Fibroblast of the conjunctiva (primary cell): ENCODE measurements around the gene CRYBA4.
A peak's percentile ranks its signal among the peaks of the same experiment; 100 is the strongest.

ENCODE experiments used
- DNase-seq: peaks from one replicate; pipeline ENCODE4 v3.0.0-alpha.2; 2010; ENCODE audit warnings: low read depth

Gene CRYBA4

DNA sequence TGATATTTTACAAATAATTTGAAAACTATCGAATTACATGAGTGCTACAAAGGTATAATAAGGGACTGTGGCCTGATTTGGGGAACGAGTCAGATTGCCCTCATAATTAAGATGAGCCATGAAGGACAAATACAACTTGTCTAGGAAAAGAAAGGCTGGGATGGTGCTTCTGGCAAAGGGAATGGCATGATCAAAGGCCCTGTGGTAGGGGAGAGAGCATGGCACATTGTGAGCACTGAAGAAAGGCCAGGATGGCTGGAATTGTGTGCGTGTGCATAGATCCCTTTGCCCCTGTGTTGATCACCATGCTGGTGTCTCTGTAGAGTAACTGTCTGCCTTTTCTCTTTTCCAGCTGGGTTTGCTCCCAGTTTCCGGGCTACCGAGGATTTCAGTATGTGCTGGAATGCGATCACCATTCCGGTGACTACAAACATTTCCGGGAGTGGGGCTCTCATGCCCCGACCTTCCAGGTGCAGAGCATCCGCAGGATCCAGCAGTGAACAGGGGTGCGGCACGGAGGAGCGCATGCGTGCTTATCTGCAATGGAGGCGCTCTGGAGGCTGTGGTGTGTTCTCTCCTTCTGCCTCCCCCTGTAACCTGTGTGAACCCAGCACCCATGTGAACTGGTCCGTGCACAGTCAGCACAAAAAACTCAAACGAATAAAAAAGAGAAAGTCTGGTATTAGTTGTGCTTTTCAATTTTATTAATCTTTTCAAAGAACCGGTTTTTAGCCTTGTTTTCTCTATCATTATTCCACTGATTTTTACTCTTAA, 8.4 kb downstream of the CRYBA4 start:
- DNase-seq = no peak

- DNase-seq = no peak
Observed at GRCh38 chr22:26631282-26631681, 9.5 kb downstream of the CRYBA4 start.

- no peak for DNase-seq
Observed at GRCh38 chr22:26632422-26633155, 10.8 kb downstream of the CRYBA4 start.

DNA sequence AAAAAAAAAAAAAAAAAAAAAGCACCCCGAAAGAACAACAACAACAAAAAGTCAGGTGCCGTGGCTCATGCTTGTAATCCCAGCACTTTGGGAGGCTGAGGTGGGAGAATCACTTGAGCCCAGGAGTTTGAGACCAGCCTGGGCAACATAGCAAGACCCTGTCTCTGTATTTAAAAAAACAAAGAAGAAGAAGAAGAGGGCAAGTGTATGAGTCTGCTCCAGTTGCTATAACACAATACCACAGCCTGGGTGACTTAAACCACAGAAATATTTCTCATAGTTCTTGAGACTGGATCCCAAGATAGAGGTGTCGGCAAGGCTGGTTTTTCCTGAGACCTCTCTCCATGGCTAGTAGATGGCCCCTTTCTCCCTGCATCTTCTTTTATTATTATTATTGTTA, 12.4 kb downstream of the CRYBA4 start:
- no peak for DNase-seq

- no peak for DNase-seq
Observed at GRCh38 chr22:26635117-26635516, 13.4 kb downstream of the CRYBA4 start.

GRCh38 chr22:26636296-26636695, 14.5 kb downstream of the CRYBA4 start:
- no peak for DNase-seq

- DNase-seq = no peak
Observed at GRCh38 chr22:26642465-26643417, 21.0 kb downstream of the CRYBA4 start.

DNA sequence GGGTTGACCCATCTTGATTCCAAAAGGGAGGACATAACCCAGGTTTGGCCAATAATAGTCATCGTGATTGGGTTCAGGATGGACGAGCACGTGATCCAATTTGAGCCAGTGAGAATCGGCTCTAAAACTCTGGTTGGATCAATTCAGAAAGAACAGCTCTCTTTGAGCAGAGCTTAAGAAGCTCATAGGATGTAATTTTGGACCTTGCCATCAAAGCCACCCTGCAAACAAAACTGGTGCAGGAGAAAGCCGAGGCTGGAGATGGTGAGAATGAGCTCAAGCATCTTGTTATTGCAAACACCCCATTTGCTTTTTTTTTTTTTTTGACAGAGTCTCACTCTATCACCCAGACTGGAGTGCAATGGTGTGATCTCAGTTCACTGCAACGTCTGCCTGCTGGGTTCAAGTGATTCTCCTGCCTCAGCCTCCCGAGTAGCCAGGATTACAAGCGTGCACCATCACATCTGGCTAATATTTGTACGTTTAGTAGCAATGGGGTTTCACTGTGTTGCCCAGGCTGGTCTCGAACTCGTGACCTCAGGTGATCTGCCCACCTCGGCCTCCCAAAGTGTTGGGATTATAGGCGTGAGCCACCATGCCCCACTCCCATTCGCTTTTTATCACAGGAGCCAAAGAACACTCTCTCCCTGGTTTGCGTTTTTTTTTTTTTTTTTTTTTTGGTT, 21.8 kb downstream of the CRYBA4 start:
- DNase-seq = no peak

DNA sequence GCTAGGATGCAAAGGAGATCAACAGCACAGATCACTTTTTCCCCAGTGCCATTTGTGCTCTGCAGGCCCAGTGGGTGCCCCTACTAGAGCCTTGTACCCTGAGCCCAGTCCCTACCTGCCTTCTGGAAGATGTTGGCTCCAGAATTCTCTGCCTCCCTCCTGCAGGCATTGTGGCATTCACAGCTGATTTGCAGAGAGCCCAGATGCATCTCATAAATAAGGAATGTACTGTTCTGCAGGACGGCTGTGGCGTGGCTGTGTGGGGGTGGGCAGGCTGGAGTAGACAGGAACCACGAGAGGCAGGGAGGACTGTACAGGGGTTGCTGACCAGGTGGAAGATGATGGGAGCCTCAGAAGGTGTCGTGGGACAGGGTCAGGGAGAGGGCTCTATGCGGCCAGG, 24.4 kb downstream of the CRYBA4 start:
- no peak for DNase-seq

GRCh38 chr22:26648011-26648497, 26.3 kb downstream of the CRYBA4 start:
- no peak for DNase-seq

- no peak for DNase-seq
Observed at GRCh38 chr22:26648528-26649388, 27.0 kb downstream of the CRYBA4 start.

DNA sequence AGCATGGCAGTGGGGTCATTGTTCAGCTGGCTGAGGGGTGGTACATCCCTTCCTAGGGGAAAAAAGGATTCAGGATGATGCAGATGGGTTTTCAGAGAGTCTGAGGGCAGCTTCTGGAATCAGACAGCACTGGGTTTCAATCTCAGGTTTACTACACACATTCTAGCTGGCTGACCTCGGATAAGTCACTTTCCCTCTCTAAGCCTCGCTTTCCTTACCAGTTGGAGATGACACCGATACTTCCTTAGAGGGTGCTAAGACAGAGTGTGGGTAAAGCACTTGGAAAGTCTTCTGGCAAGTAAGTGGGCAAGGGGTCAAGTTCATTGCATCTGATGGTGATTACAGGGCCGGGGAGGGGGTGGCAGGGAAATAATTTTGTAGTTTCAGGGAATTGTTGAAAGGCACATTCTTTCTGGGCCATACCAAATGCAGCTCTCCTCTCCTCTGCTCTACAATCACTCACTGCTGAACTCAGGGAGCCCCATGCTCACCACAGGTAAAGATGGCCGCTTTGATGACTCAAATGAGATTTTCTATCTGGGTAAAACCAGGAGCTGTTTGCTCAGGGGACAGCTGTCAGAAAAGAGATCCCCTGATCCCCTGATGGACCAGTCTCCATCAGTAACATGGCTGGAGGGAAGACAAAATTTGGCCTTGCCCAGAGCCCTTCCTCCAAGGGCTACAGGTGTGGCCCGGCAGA, 29.1 kb downstream of the CRYBA4 start:
- DNase-seq = no peak

GRCh38 chr22:26651815-26652214, 30.1 kb downstream of the CRYBA4 start:
- no peak for DNase-seq

- no peak for DNase-seq
Observed at GRCh38 chr22:26656891-26657851, 35.4 kb downstream of the CRYBA4 start, which contains the start of gene MIAT. Gene MIAT, plus strand, starts transcription at chr22:26657588.

DNA sequence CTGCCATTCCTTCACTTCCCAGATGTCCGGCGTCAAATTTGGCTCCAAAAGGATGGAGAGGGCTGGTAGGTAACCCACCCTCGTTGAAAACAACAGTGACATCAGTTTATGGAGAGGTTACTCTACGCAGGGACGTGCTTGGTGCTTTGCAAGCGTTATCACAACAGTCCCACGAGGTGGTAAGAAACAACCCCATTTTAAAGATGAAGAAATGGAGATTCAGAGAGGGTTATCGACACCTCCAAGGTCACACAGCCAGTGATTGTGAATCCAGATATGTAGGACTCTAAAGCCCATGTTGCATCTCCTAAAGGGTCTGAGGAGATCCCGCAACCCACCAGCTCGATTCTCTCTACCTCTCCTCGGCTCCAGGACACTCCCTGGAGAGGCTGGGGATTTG, 36.4 kb downstream of the CRYBA4 start:
- no peak for DNase-seq

DNA sequence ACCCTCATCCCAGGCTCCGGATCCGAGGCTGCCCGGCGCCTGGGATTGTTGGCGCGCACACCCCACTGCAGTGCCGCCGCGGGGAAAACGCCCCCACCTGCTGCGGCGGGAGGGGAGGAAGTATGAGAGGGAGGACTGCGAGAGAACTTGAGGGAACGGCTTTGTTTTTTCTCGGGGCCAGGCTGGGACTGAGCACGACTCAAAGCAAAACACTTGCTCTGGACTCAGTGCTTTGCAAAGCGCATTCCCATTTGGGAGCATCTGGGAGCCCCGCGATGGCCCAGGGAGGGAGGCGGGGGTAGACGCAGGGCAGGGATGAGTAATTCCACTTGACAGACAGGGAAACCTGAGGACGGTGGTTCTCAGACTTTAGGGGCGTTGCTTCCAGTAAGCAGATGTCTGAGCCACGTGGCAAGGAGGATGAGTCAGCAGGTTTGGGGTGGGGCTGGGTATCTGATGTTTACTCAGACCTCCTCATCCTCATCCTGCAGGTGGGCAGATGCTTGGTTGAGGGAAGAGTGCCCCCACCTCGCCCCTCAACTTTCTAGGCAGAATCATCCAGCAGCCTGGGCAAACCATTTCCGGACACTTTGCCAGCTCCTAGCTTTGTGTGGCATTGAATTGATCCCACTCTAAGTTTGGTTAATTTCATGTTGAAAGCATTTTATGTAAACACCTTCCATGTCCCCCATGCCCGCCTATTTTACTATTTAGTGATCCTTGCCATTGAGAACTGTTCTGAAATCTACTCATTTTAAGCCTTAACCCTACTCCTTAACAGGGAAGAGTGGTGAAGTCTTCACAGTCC, 37.1 kb downstream of the CRYBA4 start:
- peak; percentile 75 for DNase-seq

- DNase-seq = no peak
Observed at GRCh38 chr22:26660356-26660755, 38.6 kb downstream of the CRYBA4 start.
